Measurements from ENCODE around the gene ACYP1. TPM values are rescaled to one million over a fixed set of nuclear protein-coding genes. Genes with fewer than 3 reads are reported as not detected.

The ACYP1 gene
- total and polyA plus RNA-seq, 2 of the 13 experiments (the other 11 are each of a cell fraction or from before 2014, with no cell fraction given): 9.7 to 22.4 TPM

GRCh38 chr14:75101491-75101890, 37.7 kb upstream of the ACYP1 start:
- H3K79me2 ChIP-seq (ENCODE audit: insufficient read depth, low read length): no peaks in the 10 kb centered on the region

DNA sequence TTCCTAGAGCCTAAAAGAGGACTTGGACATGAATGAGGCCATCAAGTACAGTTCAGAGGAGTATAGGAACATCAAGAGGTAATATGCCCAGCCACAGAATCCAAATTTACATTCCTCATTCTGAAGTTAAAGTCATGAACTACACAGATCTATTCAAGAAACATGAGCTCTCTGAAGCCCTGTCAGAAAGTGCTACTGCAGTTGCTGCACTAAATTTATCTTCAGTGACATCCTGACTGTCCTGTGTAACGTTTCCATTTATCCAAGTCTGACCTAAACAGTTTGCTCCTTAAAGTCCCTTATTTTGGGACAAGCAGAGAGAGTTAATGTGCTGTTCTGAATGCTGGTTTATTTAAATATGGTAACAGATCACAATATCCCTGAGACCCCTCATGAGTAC, 34.9 kb upstream of the ACYP1 start:
- no peak overlapping the region for H3K4me3 ChIP-seq (replicated peaks in 1 of 3; ENCODE audit: insufficient read depth in 1 of 3, low read depth in 2 of 3, low read length in 3 of 3)
- H3K9ac ChIP-seq (ENCODE audit: insufficient read depth, low read depth, low read length): no peak overlapping the region
- no peak overlapping the region for H3K27ac ChIP-seq (ENCODE audit: extremely low read length, insufficient read depth, low read length)
- no peak for TF ChIP-seq ZNF724P (CRISPR knock-in tag; IDR thresholded peaks at IDR 0.05; ENCODE audit: borderline replicate concordance)
- no peak for TF ChIP-seq E2F5 (CRISPR knock-in tag; conservative IDR thresholded peaks at IDR 0.05)
- no peak for TF ChIP-seq DR1 (CRISPR knock-in tag; IDR thresholded peaks at IDR 0.05)
- no peak for TF ChIP-seq SALL1 (CRISPR knock-in tag; IDR thresholded peaks at IDR 0.05)
- TF ChIP-seq LCORL (IDR thresholded peaks at IDR 0.05): no peak
- TF ChIP-seq LCORL (CRISPR knock-in tag; IDR thresholded peaks at IDR 0.05): no peak
- no peak for TF ChIP-seq ZNF790 (CRISPR knock-in tag; IDR thresholded peaks at IDR 0.05; ENCODE audit: borderline replicate concordance)
- no peak for TF ChIP-seq ZNF280D (CRISPR knock-in tag; IDR thresholded peaks at IDR 0.05)
- TF ChIP-seq CBX1 (IDR thresholded peaks at IDR 0.05; ENCODE audit: low read depth): no peak
- no peaks in the 10 kb centered on the region for H4K20me1 ChIP-seq (ENCODE audit: insufficient read depth, low read length)
- FAIRE-seq (no peak), DNase-seq (ENCODE audit: low spot score) (no peak), ATAC-seq (no peak)
- ChIA-PET CTCF (ENCODE audit: low intra/inter-chr PET ratio, low total read pairs) (no interaction called here), POLR2A (no interaction called here)
- intact Hi-C loops (cut with micrococcal nuclease; ENCODE audit: unreplicated experiment): no loop called here
- 100% methylated on average over 1 of the region's 1 CpG for WGBS (ENCODE audit: low lambda C conversion rate)
- no TSS peak for BruUV-seq (replicated peaks)
- no peaks in the 10 kb centered on the region for H3K4me1 ChIP-seq (ENCODE audit: insufficient read depth, low read length)
- H3K27me3 ChIP-seq (ENCODE audit: control insufficient read depth in 1 of 2, insufficient read depth in 2 of 2, low read length in 2 of 2): no peaks in the 10 kb centered on the region
- H3K4me2 ChIP-seq (ENCODE audit: low read depth, low read length): no peak overlapping the region
- H2AFZ ChIP-seq (ENCODE audit: low read length): no peak overlapping the region
- peaks cover 10 to 50% of the 10 kb centered on the region in 2 experiments for H3K36me3 ChIP-seq (replicated peaks in 1 of 2; ENCODE audit: control insufficient read depth in 1 of 2, insufficient read depth in 2 of 2, low read length in 2 of 2)
- H3K79me2 ChIP-seq (ENCODE audit: insufficient read depth, low read length): no peaks in the 10 kb centered on the region
- no peaks in the 10 kb centered on the region for H3K9me3 ChIP-seq (ENCODE audit: low read length)
- in situ Hi-C loops (cut with HindIII; ENCODE audit: extremely low pct_ligation_motif_present, low pct_unique_long_range_greater_than_20kb): no loop called here

More at GRCh38 chr14:75101491-75101890, 37.7 kb upstream of the ACYP1 start:
- in situ Hi-C loops (cut with HindIII; ENCODE audit: extremely low pct_ligation_motif_present, low pct_unique_long_range_greater_than_20kb): no loop called here
- H3K27ac ChIP-seq (ENCODE audit: extremely low read length, insufficient read depth, low read length): no peak overlapping the region
- no peaks in the 10 kb centered on the region for H3K9me3 ChIP-seq (ENCODE audit: low read length)
- DNase-seq (ENCODE audit: low spot score) (no peak), ATAC-seq (no peak), FAIRE-seq (no peak)
- no peaks in the 10 kb centered on the region for H4K20me1 ChIP-seq (ENCODE audit: insufficient read depth, low read length)
- no peak overlapping the region for H3K9ac ChIP-seq (ENCODE audit: insufficient read depth, low read depth, low read length)
- ChIA-PET POLR2A (no interaction called here), CTCF (ENCODE audit: low intra/inter-chr PET ratio, low total read pairs) (no interaction called here)
- BruUV-seq (replicated peaks): no TSS peak
- intact Hi-C loops (cut with micrococcal nuclease; ENCODE audit: unreplicated experiment): no loop called here
- H2AFZ ChIP-seq (ENCODE audit: low read length): no peak overlapping the region
- WGBS (ENCODE audit: low lambda C conversion rate): 85% methylated on average over 4 of the region's 4 CpGs
- H3K4me1 ChIP-seq (ENCODE audit: insufficient read depth, low read length): no peaks in the 10 kb centered on the region
- H3K36me3 ChIP-seq (replicated peaks in 1 of 2; ENCODE audit: control insufficient read depth in 1 of 2, insufficient read depth in 2 of 2, low read length in 2 of 2): peaks cover 10 to 41% of the 10 kb centered on the region in 2 experiments
- no peak overlapping the region for H3K4me3 ChIP-seq (replicated peaks in 1 of 3; ENCODE audit: insufficient read depth in 1 of 3, low read depth in 2 of 3, low read length in 3 of 3)
- no peaks in the 10 kb centered on the region for H3K27me3 ChIP-seq (ENCODE audit: control insufficient read depth in 1 of 2, insufficient read depth in 2 of 2, low read length in 2 of 2)
- H3K4me2 ChIP-seq (ENCODE audit: low read depth, low read length): no peak overlapping the region
- TF ChIP-seq, protein P1, sequence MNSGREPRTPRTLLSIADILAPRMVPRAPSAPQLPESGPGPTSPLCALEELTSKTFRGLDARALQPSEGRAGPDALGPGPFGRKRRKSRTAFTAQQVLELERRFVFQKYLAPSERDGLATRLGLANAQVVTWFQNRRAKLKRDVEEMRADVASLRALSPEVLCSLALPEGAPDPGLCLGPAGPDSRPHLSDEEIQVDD (CRISPR knock-in tag; IDR thresholded peaks at IDR 0.05; ENCODE audit: borderline replicate concordance): no peak
- no peak for TF ChIP-seq SETDB1 (CRISPR knock-in tag; IDR thresholded peaks at IDR 0.05; ENCODE audit: borderline replicate concordance)
- TF ChIP-seq MAFF (IDR thresholded peaks at IDR 0.05; ENCODE audit: low read depth, low read length): no peak
- TF ChIP-seq RCOR2 (CRISPR knock-in tag; IDR thresholded peaks at IDR 0.05): no peak
- TF ChIP-seq SNAPC5 (CRISPR knock-in tag; IDR thresholded peaks at IDR 0.05; ENCODE audit: borderline replicate concordance): no peak

All from HepG2 (cell line).